GM21786 (cell line): ENCODE measurements around the gene ID4.

Experiments
- ATAC-seq: cut with Tn5 transposase; IDR thresholded peaks from one replicate; pipeline ENCODE4 v1.9.1; 2021; ENCODE audit not compliant: unreplicated experiment

ID4 gene

DNA sequence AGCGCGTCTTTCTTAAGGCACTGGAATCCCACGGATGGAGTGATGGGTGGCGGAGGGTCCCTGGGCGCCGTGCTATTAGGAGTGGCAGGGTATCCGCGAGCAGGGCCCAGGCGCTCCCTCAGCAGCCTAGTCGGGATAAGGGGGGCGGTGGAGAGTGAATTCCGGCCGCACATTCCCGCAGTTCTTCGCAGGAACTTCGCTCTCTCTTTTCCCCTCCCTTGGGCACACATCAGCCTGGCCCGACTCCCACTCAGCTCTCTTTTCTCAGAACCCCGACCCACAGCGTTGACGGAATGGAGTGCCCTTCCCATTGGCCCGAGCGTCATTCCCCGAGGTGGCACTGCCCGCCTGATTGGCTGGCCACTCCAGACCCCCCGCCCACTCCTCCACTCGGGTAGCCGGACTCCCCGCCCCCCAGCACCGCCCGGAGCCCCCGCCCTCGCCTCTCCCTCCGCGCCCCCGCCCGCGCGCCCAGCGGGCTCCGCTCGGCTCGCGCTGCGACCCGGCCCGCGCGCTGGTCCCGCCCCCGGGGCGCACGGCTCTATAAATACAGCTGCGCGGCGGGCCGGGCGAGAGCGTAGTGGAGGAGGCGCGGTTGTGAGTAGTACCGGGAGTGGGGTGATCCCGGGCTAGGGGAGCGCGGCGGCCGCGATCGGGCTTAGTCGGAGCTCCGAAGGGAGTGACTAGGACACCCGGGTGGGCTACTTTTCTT is at the start of gene ID4:
ID4 (plus strand) TSS at position 572 of the 712 bp plus-strand sequence. CDS start 385 bp downstream, outside the sequence.
- no peak for ATAC-seq

DNA sequence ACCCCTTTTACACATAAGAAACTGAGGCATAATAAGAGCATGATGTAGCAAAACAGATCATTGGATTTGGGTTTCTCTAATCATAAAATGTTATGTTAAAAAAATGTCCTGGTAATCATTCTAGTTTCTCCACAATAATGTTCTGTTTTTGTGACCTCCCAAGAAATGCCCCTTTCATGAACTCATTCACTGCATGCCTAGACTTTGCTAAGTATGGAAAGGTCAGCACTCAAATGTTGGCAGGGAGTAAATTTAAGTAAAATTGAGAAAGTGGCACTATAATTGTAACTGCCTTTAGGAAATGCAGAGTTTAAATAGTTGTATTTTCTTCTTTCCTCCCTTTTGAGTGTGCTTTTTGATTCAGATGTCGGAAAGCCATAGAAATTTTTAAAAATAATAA is 48.5 kb upstream of the ID4 start:
- no peak for ATAC-seq

DNA sequence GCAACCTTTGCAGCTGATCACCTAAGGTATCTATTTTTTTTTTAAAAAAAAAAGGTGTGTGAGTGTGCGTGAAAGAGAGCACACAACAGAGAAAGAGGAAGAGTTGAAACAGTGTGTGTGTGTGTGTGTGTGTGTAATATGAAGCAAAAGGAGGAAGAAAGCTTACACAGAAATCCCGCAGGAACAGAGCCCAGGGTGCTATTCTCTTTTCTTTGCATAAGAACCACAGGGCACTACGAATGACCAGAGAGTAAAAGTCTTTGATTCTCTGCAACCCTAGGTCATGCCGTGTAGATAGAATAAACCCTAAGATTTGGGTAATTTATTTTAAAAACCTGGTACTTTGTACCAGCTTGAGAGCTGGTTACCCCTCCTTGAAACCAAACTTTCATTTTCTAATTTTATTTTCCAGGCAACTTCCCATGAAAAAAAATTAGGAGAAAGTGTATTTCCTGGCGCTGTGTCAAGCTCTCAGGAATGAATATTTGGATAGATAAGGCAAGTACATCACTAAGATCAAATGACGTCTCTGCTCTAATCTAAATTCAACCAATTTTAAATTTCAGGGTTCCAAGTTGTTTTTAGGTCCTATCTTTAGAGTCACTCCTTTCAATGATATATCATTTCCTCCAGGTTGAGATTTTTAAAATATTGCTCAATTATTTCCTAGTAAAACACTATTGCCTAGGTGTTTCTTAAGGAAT is 47.9 kb upstream of the ID4 start:
- no peak for ATAC-seq

DNA sequence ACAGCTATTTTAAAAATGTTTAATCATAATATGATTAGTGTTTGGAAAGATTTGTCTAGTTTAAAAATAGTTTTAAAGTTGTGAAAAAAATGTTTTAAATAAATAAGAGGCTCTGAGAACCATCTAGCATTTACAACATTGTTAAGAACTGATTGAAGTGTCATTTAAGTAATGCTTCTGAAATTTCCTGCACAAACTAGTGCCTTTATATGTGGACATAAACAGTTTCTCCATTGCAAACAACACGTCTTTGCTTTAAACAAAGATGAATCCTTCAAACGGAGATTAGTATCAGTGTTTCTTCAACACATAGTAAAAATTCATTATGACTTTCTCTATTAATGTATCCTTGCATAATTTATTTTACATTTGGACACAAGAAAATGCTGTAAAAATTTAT is 45.9 kb upstream of the ID4 start:
- ATAC-seq = no peak

GRCh38 chr6:19795211-19795610 is 42.0 kb upstream of the ID4 start:
- no peak for ATAC-seq

DNA sequence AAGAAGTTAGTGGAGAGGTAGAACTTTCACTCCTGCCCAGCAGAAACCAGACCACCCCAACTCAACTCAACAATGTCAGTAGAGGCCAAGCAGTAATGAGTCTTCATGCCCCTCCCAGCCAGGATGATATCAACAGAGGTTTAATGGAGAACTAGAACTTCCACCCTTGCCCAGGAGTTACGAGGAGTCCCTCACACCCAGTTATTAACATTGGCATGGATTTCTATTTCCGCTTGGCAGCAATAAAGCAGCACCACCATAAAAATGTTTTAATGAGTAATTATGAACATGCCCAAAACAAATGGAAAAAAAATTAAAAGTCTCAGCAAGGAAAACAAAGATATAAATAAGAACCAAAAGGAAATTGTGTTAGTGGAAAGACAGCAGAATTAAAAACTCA is 40.7 kb upstream of the ID4 start:
- no peak for ATAC-seq

DNA sequence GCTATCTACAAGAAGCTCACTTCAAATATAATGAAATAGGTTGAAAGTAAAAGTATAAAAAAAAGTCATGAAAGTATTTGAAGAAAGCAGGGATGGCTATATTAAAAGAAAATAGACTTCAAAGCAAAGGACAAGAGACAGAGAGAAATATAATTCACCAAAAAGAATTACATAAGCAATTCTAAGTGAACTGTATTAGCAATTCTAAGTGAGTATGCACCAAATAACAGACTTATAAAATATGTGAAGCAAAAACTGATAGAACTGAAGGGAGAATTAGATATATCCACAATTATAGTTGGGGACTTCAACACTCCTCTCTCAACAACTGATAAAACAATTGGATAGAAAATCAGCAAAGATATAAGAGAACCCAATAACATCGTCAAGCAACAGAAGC is 38.8 kb upstream of the ID4 start:
- no peak for ATAC-seq

GRCh38 chr6:19802656-19803055 is 34.5 kb upstream of the ID4 start:
- no peak for ATAC-seq

DNA sequence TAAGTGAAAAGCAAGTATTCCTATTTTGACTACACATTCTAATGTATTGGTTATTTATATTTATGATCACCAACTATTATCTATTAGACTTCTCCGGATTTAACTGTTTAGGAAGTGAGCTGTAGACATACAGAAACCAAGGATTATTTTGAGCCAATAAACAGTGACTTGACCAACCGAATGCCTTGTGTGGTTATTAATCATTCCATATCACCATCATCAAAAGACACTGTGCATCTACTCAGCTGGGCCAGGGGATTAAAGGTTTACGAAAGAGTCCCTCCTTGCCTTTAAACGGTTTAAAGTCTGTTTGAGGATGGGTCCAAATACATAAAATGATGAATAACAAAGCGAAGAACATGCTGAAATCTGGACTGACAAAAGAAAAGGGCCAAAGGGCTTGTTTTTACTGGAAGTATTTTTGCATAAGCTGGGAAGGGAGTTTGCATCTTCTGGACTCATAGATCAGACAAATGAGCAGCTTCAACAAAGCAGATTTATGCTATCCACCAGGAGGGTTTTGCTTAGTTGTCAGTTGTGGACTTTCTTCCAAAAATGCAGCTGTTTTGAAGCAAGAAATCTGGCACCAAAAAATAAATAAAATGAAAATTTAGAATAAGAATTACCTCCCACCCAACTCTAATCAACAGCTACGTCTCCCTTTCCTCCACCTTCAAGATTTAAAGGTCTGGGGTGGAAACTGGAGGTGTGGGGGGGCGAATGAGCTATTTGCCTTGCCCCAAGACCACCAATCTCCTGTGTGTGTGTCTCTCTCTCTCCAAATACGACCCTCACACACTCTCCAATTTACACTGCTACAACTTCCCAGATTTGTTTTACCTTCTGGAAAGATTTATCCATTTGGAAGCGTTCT is 33.6 kb upstream of the ID4 start:
- no peak for ATAC-seq

DNA sequence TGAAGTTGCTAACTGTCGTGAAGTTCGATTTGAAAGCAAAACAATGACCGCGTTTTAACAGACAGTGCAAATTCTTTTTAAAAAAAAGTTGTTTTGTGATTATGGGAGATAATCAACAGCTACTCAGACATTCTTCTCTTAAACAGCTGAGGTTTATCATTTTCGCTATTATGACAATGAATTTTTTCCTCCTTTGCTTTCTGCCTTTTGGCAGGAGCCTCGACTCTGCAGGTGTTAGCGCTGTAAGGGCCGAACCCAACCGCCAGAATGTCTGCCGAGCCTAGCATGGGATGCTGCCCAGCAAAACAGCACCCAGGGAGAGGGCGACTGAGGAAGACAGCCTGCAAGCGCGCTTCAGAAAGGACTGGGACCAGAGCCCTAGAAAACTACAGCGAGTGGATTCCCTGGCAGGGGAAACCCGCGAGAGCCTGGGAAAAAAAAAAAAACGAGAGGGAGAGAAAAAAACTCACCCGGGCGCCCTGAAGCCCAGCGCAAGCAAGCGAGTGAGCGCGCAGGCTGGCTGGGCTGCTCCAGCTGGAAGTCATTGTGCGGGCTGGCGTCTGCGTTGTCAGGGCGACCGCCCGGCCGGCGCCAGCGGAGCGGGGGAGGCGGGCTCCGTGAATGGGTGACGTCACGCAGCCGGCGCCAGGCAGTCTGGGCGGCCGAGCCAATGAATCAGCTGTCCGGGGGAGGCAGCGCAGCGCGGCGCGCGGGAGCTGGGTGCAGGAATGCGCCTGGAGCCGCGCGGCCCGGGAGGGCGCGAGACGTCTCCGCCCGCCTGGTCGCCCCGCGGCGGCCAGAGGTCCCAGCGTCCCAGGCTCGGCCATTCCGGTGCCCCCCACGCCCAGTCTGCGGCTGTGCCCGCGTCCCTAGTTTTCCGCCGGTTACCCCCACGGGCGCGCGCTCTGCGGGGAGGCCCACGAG is 32.7 kb upstream of the ID4 start:
- peak; percentile 84 for ATAC-seq

GRCh38 chr6:19805129-19805481 is 32.1 kb upstream of the ID4 start:
- ATAC-seq = no peak

DNA sequence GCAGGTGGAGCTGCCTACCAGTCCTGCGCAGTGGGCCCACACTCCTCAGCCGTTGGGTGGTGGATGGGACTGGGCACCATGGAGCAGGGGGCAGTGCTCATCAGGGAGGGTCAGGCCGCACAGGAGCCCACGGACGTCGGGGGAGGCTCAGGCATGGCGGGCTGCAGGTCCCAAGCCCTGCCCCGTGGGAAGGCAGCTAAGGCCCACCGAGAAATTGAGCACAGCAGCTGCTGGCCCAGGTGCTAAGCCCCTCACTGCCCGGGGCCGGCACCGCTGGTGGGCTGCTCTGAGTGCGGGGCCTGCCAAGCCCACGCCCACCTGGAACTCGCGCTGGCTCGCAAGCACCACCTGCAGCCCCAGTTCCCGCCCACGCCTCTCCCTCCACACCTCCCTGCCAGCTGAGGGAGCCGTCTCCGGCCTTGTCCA is 30.2 kb upstream of the ID4 start:
- no peak for ATAC-seq

- ATAC-seq = no peak
These were observed 25.6 kb upstream of the ID4 start for GRCh38 chr6:19811397-19812079.

DNA sequence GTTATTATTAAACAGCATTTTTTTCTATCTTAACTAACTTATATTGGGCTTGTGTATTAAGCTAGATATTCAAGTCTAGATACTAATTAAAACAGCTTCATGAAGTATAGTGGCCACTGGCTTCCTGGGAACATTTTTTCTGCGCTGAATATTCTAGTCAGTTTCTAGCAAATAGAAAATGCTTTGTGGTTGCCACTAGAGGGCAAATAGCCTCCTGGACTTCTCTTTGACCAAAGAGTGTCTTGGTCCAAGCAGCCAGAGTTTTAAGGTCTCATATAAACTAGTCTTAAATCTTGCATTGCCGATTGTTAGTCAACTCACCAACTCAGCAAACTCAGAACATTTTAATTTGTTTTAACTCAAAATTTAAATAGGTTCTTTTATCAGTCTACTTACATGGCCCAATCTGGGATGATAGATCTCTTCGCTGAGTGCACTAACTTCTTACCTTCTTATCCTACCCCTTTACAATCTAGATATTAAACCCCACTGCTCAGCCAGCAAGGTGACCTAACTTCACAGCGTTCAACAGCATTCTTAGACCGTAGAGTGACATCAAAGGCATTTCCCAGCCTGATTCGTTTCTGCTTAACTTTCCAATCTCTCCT is 24.6 kb upstream of the ID4 start:
- no peak for ATAC-seq

GRCh38 chr6:19818805-19819204 is 18.4 kb upstream of the ID4 start:
- no peak for ATAC-seq

DNA sequence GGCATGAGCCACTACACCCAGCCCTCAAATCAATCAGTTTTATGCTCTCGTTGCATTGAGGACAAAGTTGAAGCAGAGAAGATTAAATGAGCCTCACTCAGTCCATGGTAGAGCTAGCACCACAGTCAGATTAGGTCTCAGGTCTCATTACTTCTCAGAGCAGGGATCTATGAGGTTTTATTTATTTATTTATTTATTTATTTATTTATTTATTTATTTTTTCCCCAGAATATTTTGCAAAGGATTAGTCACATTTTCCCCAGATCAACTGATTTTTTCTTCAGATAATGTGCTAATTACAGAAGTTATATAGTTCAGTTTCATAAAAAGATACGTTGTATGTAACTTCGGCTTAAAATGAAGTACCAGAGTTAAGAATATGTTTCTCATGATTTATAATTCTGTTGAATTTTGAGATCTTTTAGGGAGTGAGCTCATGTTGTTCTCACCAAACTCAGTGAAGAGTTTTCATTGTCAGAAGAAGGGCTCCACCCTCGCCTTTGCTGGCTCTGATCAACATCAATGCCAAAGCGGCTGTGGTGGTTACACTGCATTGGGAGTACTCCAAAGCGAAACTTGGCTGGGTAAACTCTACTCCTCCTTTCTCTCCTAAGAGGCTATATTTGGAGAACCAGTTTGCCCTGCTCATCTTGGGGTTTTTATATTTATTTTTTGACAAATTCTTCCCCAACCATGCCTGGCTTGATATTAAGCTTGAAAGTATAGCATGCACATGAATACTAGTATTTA is 12.9 kb upstream of the ID4 start:
- ATAC-seq = no peak

GRCh38 chr6:19827247-19827646 is 9.9 kb upstream of the ID4 start:
- no peak for ATAC-seq

DNA sequence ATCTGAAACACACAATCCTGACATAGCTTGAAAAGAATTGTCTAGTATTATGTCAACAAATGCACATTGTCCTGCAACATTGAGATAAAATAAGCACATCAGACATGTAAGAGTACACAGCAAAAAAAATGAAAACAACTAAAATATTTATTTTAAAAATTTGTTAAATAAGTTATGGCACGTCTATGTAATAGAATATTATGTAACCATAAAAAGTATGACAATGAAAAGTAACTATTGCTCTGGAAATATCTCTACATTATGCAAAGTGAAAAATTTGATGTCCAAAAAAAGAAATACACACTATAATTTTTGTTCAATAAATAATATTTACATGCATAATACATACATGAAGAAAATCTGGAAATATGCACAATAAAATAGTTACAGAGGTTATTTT is 9.3 kb upstream of the ID4 start:
- ATAC-seq = no peak

- ATAC-seq = no peak
These were observed 7.0 kb upstream of the ID4 start for GRCh38 chr6:19830171-19830570.
